Hematopoietic multipotent progenitor cell treated with erythropoietin and hydrocortisone succinate and interleukin-3 and kit ligand, for 6 days (in vitro differentiated cells): ENCODE data around the gene LRP1B.
A peak's percentile ranks its signal among the peaks of the same experiment; 100 is the strongest.

Source experiments
- DNase-seq: peaks from one replicate; pipeline ENCODE4 v3.0.0-alpha.2; 2015

The LRP1B gene

DNA sequence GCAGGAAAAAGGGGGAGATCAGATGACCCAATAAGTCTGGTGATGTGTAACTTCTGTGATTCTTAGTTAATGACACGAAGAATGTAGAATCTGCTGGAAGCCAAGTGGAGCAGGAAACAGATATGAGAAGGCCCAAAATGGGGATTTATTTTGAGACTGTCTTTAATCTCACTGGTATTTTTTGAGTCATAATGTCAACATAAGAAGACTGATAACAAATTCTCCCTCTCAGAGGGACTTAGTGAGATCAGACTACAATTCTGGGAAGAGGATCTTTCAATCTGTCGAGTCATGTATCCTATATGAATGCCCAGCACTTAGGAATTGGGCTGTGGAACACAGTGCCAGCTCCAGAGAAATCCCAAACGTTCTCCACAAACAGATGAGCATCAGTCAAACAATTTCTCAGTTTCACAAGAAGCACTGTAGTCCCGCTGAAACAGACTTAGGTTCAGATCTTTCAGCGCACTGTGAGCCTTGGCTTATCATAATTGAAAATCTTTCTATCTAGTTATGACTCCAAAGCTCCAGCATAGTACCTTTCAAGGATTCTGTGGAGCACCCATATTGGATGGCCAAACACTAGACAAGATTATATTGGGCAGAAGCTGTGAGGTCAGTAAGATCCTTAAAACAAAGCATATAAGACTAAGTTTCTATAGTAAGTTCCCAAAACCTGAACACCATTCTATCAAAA, 738.2 kb downstream of the LRP1B start:
- DNase-seq = no peak

DNA sequence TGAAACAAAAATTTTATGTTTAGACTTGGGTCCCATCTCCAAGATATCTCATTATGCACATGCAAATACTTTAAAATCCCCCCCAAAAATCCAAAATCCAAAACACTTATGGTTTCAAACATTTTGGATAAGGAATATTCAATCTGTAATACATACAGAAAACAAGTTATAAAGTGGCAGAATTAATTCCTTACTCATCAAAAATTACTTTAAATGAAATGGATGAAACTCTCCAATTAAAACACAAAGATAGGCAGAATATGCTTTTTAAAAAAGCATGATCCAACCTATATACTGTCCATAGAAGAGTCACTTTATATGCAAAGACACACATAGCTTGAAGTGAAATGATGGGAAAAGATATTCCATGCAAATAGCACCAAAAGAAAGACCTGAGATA, 744.6 kb downstream of the LRP1B start:
- no peak for DNase-seq

DNA sequence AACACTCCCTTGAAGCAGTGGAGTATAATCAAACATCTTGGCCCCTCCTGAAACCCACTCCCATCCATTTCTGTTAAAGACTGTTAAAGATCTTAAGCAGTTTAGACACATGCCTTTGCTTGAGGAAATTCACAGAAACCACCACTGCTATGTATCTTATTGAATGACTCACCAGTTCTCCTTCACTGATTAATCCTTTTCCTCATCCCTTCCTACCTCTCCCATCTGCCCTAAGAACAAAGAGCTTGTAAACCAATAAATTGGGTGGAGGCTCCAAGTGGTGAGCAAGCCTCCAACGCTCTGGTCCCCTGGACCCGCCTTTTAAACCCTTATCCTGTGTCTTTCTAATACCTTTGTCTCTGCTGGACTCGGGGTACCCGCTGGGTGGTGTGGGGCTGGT, 746.1 kb downstream of the LRP1B start:
- no peak for DNase-seq

DNA sequence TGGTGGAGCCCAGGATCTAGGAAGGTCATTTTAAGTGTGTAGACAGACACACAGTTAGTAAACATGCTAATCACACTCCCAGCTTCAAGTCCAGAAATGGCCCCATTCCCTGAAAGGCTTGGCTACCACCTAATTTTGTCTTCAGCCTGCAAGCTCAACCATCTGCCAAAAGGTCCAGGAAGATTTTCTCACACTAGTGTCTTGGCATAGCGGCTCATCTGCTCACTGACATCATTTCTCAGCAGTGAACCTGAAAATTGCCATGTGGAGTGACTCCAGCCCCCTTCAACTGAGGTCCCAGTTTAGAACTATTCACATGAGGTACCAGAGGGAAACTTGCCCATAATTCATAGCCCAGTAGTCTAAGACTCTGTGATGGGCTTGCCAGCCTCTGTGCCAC, 748.9 kb downstream of the LRP1B start:
- no peak for DNase-seq

DNA sequence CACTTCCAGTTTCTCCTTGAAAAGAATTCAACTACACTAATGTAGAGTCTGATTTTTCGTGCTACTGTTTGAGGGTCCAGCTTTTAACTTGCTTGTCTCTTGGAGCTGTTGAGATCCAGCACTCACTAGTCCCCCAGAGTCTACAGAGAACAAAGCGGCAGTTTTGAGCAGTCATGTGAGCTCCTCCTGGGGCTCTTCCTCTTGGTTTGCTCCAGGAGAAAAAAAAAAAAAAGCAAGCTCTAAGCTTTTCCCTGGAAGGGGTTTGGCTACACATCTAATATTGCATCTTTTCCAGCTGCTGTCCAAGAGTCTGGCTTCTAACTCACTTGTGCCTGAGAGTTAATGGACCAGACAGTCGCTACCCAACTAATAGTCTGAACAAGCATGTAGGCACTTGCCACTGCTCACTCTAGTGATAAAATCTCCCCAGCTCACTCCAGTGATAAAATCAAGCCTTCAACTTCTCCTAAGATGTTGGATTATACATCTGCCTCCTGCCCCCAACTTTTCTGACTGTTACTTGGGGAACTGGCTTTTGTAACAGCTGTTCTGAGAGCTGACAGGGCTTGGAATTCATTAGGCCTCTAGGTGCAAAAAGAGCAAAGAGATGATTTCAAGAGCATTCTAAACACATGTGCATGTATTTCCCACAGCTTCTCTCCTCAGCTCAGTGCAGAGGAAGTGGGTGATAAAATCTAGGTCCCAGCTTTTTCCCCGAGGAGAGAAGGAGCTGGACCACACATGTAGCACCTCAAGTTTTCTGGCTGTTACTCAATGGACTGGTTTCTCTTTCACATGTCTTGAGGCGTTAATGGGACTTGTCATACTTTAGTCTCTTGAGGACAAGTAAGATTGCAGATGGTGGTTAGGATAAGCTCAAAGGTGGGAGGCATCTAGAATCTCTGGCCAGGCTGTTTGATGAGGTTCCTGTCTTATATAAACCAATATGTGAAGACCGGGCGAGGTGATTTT, 750.5 kb downstream of the LRP1B start:
- peak; percentile 2 for DNase-seq

DNA sequence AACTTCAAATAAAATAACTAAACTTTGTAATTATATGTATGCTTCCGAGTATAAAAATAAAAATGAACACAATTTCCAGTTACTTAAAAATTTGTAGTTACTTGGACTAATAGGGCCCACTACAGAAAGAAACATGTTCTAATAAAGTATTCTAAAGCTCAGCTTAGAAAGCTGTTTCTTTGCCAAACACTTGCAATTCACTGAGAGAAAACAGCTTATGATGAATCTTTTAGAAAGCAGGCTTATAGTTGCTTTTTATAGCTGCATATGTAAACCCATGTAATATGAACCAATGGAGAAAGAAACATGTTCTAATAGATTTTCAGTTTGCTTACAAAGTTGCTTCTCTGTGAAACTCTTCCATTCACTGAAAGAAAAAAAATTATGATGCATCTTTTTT, 766.0 kb downstream of the LRP1B start:
- DNase-seq = no peak

DNA sequence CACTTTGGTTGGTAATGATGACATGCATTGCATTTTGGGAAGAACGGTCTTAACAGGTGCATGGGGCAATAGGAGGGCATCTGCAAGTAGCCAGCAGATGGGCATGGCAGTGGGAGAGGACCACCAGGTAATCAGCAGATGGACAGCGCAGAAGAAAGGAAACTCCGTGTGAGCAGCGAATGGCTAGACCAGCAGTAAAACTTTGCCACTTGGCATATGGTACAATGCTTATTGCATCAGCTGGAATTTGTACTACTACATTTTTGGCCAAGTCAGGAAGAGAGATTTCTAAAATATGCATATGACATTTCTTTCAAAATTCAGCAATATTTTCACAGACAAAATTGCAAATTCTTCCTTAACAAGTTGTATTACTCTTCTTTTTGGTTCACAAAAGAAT, 768.5 kb downstream of the LRP1B start:
- no peak for DNase-seq

DNA sequence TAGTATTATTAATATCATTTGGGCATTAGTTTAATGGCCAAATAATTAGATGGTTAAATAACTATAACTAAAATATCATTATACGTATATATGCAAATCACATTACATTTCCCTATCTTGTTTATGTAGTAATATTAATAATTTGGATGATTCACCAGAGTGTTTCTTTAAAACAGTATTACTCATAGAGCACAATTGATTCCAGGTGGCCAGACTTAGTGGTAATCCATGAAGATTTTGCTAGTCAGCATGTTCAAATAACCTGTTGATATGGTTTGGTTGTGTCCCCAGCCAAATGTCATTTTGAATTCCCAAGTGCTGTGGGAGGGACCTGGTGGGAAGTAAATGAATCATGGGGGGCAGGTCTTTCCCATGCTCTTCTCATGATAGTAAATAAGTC, 782.3 kb downstream of the LRP1B start:
- DNase-seq = no peak

DNA sequence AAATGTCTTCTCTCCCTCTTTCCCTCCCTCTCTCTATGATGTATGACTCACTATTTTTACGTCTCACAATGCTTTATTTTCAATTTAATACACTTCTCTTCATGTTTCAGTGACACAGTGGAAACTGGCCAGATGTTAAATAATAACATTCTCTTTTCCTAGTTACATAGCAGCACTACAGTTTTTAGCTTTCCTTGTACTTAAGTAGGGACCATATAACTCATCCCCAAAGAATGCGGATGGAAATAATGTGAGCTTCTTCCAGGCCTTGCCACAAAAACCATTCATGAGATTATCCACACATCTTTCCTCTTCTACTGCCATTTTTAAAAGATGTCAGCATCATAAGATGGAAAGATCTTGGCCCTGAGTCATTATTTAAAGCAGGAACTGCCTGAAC, 789.4 kb downstream of the LRP1B start:
- no peak for DNase-seq

DNA sequence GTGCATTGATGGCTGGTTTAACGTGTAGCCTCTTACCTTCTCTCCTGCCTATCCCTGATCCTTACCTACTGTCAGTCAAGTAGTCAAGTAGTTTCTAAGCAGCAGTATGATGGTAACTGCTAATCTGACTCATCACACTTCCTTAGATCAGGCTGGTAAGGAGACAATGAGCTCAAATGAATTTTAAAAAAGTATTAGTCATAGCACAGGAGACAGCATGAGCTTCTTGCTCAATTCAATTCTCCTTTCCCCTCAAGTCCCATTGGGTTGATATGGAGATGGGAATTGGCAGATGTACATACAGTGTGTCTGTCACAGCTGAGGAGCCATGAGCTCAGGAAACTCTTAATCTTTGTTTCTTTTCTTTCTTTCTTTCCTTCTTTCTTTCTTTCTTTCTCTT, 799.7 kb downstream of the LRP1B start:
- no peak for DNase-seq

DNA sequence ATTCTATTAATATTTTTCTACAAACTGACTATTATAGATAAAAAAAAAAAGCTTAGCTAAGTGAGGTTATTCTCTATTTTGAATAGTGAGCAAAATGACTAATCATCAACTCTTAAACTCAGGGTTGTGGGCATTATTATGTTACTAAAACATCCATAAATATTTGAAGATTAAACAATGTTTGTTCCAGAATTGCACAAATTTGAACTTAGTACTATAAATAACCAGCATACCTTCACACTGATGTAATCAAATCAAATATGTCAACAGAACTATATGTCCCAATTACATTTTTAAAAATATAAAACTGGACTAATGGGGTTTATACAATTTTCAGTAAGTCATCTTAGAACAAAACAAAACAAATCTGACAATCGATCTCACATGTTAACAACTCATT, 800.9 kb downstream of the LRP1B start:
- DNase-seq = no peak

DNA sequence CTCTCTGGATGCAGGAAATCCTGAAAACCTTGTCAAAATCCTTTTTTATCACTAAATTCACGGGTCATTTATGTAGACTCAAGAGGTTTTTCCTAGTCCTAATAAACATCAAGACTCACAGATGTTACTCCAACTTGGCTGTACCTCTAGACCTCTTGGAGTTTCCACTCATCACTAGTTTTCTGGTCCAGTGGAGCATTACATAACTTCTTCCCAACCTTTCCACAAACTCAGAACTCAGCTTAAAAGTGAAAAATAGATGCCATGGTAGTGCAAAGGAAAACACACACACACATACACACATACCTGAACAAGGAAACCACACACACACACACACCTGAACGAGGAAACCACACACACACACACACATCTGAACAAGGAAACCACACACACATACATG, 807.2 kb downstream of the LRP1B start:
- DNase-seq = no peak

DNA sequence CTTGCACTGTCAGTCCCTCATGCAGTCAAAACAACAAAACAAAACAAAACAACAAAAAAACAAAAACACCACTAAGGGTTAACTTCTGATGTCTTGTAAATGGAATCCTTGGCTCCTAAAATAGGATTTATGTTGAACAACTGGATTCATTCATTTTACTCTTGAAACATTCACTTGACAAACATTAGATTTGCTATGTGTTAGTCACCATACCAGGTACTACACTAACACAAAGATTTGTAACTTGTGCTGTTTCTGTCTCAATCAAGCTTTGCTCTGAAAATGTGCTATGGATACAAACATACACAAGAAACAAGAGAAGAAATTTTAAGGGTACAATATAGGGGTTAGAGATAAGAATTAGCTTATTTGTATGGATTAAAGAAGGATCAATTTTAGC, 812.8 kb downstream of the LRP1B start:
- DNase-seq = no peak

DNA sequence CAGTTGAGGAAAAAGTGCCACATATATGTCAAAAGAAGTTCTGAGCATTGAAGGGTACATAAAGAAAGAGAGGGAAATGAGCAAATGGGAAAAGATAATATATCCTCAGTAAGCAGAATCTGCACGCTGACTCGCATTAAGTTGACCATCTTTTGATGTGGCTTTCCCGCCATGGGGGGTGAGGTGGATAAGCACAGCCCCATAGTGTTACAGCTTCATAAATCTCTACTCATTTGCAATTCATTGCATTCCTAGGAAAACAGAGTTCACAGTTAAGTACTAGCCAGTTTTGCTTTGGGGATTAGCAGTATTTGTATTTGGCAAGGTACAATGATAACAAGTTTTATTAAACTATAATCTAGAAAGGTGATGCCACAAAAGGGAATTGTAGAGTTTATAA, 814.2 kb downstream of the LRP1B start:
- DNase-seq = no peak

DNA sequence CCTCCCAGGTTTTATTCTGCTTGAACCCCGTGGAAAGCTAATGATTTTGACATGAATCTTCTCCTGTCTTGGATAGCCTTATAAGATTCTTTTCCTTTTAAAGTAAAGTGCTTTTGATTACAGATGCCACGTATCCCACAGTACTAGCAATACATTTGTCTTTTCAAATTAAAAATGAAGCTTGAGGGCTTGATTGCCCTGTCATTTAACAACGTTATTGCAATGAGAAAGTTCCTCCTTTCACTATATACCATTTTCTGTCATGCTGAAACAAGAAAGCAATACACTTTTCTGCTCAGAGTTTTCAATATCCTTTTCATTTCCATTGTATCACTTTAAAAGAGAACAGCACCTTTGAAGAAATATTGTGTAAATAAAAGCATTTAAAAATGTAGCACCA, 814.7 kb downstream of the LRP1B start:
- no peak for DNase-seq

DNA sequence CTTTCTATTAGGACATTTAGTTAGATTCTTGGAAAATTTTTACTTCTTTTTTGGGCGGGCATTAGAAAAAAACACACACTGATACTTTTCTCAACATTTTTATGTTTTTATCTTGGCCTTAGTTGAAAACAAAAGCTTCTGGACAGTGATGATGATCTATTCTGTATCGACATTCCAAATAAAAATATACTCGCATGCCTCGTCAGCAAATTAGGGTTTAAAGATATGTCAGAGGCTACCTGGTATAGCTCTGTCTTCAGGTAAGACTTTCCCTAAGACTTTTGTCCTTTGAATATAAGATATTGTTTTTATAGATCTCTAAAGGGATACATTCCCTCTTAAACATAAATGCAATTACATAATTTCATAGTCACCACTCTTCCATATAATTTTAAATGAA, 816.8 kb downstream of the LRP1B start:
- DNase-seq = no peak

DNA sequence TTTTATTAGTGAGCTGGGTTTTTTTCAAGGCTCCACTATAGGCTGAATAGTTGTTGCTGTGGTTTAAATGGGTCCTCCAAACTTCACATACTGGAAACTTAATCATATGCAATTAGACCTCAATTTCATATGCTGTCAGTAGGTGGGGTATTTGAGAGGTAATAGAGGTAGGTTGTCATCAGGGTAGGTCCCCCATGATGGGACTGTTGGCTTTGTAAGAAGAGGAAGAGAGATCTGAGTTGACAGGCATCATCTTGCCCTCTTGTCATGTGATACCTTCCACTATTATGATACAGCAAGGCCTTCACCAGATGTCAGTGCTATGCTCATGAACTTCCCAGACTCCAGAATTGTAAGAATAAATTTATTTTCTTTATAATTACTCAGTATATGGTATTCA, 819.4 kb downstream of the LRP1B start:
- no peak for DNase-seq

DNA sequence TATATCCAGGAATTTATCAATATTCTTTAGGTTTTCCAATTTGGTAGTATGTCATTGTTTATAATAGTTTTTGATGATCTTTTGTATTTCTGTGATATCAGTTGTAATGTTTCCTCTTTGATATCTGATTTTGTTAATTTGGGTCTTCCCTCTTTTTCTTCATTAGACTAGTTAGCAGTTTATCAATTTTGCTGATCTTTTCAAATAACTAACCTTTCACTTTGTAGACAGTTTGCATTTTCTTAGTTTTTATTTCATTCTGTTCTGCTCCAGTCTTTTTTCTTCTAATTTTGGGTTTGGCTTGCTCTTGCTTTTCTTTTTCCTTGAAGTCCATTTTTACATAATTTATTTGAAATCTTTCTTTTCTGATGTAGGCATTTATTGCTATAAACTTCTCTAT, 824.4 kb downstream of the LRP1B start:
- no peak for DNase-seq

DNA sequence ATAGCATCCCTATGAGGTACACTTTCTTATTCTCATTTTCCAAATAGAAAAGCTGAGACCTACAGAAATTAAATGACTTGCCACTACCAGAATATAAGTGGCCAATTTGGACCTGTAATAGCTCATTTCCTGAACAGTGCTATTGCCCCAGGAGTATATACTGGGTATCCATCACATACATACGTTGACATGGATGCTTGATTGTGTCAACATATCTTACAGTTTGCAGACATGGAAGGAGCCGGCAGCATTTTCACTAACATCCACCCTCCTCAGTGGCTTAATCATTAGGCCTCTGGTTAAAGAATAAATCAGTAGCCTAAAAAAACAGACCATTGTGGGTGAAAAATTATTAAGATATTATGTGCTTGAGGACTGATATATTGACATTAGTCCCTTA, 829.3 kb downstream of the LRP1B start:
- no peak for DNase-seq

DNA sequence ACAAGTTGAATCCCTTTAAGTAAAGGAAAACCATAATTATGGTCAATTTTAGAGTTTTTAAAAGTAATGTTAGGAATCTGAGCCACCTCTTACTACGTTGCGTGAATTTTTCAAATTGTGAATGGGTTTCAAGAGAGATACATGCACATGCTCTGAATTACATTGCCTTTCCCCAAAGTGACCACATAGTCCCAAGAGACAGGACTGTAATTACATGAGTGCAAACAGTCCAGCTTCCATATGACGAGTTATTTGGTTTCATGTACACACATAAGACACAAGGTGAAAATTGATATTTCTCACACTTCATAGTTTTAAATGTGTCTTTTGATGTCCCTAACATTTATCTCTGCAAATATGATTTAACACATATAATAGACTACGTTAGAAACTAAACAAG, 850.8 kb downstream of the LRP1B start:
- no peak for DNase-seq

DNA sequence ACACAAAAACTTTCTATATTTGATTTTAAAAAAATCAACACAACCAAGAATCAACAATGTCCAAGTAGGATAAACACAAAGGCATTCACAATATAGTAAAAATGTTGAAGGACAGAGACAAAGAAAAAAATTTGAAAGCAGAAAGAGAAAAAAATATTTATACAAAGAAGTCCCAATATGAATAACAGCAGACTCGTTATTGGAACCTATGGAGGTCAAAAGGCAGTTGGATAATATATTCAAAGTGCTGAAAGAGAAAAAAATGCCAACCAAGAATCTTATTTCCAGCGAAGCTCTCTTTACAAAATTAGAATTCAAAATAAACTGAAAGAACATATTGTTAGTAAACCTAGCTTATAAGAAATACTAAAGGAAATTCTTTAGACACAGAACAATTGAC, 859.5 kb downstream of the LRP1B start:
- DNase-seq = no peak

DNA sequence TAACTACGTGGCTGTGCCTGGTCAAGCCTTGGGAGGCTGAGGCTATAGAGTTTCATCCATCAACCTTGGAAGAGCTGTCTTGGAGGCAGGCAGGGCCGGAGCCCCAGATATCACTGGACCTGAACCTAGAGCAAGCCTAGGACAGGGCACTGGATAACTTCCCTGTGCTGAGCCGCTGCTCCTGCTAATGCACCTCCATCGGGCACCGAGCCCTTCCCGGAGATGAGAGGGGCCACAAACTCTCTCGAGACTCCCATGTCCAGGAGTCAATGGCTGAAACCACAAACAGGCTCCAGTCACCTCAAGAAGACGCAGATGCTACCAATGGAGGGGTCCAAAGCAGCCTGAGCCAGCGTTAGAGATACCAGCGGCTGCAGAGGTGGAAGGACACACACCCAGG, 866.0 kb downstream of the LRP1B start:
- no peak for DNase-seq

DNA sequence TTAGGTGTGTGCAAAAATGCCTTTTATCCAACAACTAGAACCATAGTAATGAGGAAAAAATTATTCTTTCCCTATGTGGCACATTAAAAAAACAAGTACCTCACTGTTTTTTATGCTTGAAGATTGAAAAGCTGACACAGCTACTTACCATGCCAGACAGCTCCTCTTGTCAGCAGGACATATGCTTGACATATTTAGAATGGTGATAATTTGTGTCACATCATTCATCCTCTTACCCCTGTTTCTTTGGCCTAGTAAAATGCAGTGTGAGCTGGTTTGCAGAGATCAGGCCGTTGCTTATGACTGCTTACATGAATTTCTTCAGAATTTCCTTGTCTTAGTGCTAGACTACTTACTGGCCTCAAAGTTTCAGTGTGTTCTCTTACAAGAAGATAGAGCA, 869.9 kb downstream of the LRP1B start:
- no peak for DNase-seq

DNA sequence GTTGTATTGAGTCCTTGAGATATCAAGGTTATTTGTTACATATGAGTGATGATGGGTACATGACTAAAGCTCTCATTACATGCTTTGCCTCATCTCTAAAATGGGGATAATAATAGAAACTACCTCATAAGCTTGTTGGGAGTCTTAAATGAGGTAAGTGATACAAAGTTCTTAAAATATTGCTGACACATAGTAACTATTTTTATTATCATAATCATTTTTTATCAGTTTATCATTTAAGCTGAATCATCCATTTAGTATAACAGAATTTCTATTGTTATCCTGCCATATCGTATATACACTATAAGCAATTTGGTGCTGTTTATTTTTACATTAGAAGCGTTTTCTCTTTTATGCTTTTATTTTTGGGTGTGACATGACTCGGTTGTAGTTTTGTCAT, 871.1 kb downstream of the LRP1B start:
- no peak for DNase-seq

DNA sequence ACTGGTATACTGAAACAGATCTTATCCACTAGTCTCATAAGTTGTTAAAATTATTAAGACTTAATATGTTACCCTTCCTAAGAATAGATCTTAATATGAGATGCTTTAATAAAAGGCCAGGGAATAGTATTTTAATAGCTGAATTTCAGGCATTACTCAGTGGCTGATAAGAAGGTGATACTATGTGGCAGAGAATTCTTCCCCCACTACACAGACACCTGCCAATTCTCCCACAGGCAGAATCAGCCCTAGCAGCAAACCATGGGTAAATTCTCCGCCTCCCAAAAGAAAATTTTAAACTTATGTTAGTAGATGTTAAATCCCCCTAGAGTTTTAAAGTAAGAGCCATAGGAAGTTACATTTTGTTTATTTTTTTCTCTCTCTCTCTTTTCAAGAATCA, 888.8 kb downstream of the LRP1B start:
- DNase-seq = no peak
